ENCODE data around the gene GCHFR.

The GCHFR gene

GRCh38 chr15:40815042-40815698 lies 51.3 kb downstream of the GCHFR start:
- DNase-seq (ENCODE audit: low read depth), result no peak
